Effector CD8-positive, alpha-beta T cell (primary cell): ENCODE measurements around the gene C1orf198.
"Not testable (repeated sequence)": the region's sequence is repeated elsewhere in the genome, so short reads cannot be mapped to it uniquely, and the experiment has no call there.

Source experiments
- DNase-seq: peaks from one replicate; lab custom pipeline; 2025; lab: John Stamatoyannopoulos, UW

C1orf198 gene

GRCh38 chr1:230860617-230861384 is 7.5 kb downstream of the C1orf198 start:
- no peak for DNase-seq

- no peak for DNase-seq
These were observed 9.2 kb downstream of the C1orf198 start for GRCh38 chr1:230858918-230859729.

DNA sequence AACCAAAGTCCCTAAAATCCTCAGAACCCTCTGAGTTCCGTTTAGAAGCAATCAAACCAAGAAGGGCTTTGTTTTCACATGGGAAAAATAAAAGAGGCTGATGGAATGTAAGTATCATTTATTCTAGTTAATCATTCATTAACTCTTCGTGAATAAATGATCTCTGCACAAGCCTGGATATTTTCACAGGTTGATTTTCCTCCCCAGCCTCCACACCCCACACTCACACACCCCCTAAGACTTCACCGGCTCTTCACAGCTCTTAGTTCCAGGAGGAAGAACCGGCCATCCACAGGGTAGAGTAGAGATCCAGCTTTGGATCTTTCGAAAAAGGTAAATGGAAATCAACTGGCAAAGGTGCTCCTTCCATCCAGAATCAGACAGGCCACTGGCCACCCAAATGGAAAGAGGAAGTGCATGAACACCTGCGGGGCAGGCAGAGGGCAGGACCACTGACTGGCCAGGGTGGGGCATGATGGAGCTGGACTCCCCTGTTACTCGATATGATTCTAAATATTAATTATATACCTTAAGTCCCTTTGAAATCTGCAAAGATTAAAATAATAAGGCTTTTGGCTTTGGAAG is 10.0 kb downstream of the C1orf198 start:
- DNase-seq: no peak

DNA sequence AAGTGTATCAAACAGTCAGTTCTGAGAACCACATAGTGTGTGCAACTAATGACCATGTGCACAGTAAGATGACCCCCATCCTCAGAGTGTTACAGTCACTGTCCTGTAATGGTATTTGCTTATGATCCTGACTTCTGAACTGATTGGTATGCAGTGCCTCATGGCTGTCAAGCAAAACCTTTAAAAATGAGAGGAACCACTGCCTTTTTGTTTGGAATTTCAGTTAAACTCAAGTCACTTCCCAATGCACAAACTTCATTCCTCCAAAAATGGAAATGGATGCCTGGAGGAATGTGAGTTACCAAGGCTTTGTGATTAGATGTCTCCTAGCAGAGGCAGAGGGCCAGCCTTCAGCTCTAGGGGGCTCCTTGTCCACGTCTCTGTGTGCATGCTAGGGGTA is 10.5 kb downstream of the C1orf198 start:
- DNase-seq: no peak

DNA sequence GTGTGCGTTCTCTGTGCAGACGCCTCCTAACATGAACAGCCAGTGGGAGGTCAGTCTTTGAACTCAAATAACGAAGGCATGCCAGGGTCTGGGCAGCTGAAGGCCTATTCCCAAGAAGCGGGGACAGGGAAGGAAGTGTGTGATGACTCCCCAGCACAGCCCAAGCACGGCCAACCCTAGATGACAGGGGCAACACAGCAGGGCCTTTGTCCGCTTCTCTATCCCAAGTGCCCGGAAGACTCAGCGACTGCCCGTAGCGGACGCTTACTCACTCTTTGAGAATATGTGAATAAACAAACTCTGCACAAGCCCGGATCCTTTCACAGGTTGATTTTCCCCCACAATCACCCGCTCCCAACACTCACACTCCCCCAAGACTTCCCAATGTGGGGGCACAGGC is 11.2 kb downstream of the C1orf198 start:
- no peak for DNase-seq

- no peak for DNase-seq
These were observed 12.4 kb downstream of the C1orf198 start for GRCh38 chr1:230855886-230856285.

GRCh38 chr1:230854423-230854822 is 13.9 kb downstream of the C1orf198 start:
- no peak for DNase-seq

DNA sequence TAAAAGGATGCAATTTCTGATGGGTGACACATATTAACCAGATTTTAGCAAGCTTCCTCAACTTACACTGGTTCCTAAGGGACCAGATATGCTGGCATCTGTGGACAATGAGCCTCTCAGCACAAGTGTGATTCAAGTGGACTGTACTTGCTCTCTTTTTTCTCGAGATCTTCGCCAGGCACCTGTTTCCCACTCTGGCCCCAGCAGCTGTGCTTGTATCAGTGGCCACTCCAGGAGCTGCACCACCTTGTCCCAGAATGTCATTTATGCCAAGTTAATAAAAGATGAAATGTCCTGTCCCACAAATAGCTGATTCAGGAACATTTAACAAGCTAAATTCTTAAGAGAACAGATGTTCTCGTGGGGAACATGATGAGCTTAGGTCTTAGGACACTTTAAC is 14.6 kb downstream of the C1orf198 start:
- no peak for DNase-seq

DNA sequence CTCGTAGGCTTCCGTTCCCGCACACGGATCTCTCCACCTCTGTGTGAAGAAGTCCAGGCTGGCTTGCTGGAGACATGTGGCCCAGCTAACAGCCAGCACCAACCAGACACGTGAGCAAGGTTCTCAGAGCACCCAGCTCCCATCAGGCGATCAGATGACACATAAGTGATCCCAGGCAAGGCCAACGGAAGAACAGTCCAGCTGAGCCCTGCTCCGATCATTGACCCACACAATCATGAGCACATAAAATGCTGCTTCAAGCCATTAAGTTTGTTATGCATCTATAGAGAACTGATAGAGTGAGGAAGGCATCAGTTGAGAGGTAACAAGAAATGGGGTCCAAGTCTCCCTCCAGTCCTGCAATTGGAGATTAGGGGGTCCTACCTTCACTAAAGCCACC is 15.4 kb downstream of the C1orf198 start:
- no peak for DNase-seq

DNA sequence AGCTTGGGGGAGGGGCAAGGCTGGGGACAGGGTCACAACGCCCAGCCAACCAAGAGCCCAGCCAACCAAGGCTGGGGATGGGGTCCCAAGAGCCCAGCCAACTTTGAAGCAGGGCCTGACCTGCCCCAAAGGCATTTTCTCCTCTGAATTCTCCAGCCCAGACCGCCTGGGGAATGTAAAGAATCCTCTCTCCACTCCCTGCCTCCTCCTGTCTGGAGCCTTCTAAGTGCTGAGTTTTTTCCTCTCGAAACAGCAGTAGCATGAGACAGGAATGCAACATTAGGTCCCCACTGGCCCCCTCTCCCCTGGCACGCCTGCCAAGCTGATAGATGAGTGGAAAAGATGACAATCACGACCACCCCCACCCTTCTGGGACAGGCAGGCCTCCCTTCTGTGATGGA is 17.0 kb downstream of the C1orf198 start:
- DNase-seq: no peak

GRCh38 chr1:230850547-230850946 is 17.8 kb downstream of the C1orf198 start:
- no peak for DNase-seq

DNA sequence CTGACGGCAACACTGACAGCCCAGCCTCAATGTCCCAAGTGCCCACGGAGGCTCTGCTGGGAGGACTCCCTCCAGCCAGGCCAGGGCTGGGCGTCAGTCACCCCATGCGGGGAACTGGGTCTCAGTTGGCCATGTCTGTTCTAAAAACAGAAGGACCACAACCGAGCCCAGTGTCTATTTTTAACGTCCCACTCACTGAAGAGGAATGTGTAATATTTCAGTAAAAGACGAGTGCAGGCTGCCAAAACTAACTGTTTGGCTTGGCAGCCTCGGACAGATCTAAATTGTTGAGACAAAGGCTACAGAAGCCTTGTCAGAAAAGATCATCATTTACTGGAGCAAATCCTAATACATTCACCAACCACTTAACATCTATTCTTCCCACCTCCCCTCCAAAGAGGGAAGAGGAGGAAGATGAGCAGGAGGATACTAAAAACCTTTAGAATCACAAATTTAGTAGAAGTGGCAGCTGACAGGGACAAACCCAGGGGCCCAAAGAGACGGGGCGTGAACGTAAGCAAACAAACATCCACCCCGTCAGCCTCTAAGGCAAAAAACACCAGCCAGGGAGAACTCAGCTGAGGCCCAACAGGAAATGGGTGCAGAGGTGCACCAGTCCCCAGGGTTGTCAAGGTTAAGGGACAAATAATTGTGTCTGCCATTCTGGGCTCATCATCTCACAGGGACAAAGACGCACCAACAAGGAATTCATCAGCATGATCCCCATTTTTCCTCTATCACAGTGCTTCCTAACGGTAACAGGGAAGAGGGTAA is 18.7 kb downstream of the C1orf198 start:
- DNase-seq: no peak

GRCh38 chr1:230848235-230848634 is 20.1 kb downstream of the C1orf198 start:
- no peak for DNase-seq

- not testable (repeated sequence) for DNase-seq
These were observed 23.1 kb downstream of the C1orf198 start for GRCh38 chr1:230845184-230845583.

GRCh38 chr1:230844561-230844960 is 23.8 kb downstream of the C1orf198 start:
- DNase-seq: no peak

GRCh38 chr1:230843503-230844309 is 24.6 kb downstream of the C1orf198 start:
- no peak for DNase-seq

DNA sequence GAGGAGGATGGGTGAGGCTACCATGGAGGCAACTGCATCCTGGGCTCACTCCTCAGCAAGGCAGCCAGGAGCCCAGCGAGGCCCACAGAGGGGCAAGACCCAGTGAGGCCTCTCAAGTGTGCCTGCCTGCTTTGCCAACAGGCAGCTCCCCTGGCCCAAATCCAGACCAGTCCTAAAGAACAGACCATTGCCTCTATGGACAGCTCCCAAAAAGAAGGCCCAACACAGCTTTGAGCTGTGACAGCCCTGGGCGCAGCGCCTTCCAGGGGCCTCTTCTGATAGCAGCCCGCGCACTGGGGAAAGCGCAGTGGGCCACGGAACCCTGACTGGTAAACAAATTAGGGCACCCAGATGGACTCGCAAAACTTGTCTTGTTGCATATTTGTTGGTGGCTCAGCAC is 25.5 kb downstream of the C1orf198 start:
- no peak for DNase-seq

DNA sequence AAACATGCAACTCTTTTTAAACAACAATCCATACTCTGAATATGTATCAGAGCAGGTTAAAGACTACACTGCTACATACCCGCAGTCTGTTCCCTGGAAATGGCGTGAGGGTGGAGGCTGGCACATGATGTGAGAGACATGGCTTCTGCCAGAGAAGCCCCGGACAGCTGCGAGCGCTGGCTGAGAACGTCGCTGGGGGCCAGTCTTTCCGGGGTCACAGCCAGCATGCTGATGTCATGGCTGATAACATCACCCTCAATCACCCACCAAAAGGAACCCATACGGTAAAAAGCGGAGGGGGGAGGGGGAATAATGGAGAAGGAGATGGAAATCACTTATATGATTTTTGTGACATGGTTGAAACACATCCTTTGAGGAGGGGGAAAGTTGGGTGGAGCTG is 29.1 kb downstream of the C1orf198 start:
- DNase-seq: no peak

- no peak for DNase-seq
These were observed 31.5 kb downstream of the C1orf198 start for GRCh38 chr1:230836793-230837192.

DNA sequence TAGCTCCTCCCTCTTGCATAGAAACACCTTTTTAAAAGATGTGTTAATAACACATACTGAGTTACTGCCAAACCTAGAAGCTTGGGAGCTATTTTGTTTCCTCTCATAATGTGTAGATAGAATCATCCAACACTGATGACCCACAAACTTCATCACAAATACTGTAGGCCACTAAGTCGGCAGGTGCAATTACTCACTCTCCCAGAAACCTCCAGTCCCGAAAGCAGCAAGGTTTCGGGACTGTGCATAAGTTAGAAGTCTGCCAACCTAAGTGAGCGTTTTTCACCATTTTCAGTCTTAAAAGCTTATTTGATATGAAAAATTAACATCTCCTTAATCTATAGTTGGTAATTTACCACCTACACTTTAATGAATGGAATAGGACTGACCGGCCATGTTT is 32.0 kb downstream of the C1orf198 start:
- no peak for DNase-seq

DNA sequence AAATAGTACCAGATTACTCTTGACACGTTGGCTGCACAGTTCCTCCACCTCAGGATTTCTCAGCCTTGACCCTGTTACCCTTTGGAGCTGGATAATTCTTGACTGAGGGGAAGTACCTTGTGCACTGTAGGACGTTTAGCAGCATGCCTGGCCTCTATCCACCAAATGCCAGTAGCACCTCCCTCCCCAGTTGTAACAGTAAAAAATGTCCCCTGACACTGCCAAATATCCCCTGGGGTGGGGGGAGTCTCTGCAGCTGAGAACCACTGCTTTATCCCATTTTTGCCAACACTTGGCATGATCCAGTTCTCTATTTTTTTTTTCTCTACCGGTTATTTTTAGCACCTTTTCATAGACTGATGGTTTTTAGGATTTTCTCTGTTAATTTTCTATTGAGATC is 34.0 kb downstream of the C1orf198 start:
- DNase-seq: no peak
